Upper lobe of left lung (tissue), 4 donors: ENCODE data around the gene SLF2.

ENCODE experiments used
- CTCF ChIP-seq, 6 experiments: fragments of 450-650 bp in 4 of 6; fragments of 200-600 bp in 2 of 6; sonication (generic) in 2 of 6; IDR thresholded peaks; one replicate each; pipeline ENCODE4 v1.5.1; 2016 to 2019; ENCODE audit warnings: antibody characterized with exemption in 6 of 6
- POLR2A ChIP-seq, 4 donors: fragments of 450-650 bp; IDR thresholded peaks; one replicate each; pipeline ENCODE4 v1.5.1; 2016 to 2017; ENCODE audit warnings: antibody characterized with exemption in 4 of 4, mild to moderate bottlenecking in 2 of 4

DNA sequence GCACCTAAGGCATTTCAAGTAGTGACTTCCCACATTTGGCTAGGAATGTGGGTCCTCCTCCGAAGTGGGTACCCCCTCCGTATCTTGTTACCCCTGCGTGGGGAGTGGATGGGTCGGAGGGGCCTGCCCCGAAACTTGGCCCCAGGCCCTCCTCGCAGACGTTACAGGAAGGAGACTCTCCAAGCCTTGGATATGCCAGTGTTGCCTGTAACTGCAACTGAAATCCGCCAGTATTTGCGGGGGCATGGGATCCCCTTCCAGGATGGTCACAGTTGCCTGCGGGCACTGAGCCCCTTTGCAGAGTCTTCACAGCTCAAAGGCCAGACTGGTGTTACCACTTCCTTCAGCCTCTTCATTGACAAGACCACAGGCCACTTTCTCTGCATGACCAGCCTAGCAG lies 75.4 kb downstream of the SLF2 start:
- TF ChIP-seq CTCF (IDR thresholded peaks at IDR 0.05) = no peak
- TF ChIP-seq POLR2A (IDR thresholded peaks at IDR 0.05) = no peak
